Effector memory CD8-positive, alpha-beta T cell (primary cell): ENCODE measurements around the gene OGDH.
"Not testable (repeated sequence)": the region's sequence is repeated elsewhere in the genome, so short reads cannot be mapped to it uniquely, and the experiment has no call there.

Experiments
- ATAC-seq: fragments of 150-1000 bp; cut with Tn5 transposase; replicated peaks from 2 replicates; pipeline ENCODE4 v1.10.0; 2021; ENCODE audit warnings: mild to moderate bottlenecking, moderate library complexity
- DNase-seq, 3 experiments: peaks; one replicate each; pipeline ENCODE4 v3.0.0; 2021
- H3K27ac Mint-ChIP-seq, 2 donors: one replicate each; pipeline ENCODE4 v1.8.0; 2022; ENCODE audit warnings: mild to moderate bottlenecking in 2 of 2, mixed read lengths in 2 of 2, moderate library complexity in 2 of 2
- H3K27me3 Mint-ChIP-seq, 2 donors: one replicate each; pipeline ENCODE4 v1.8.0; 2022; ENCODE audit warnings: mixed read lengths in 2 of 2
- H3K36me3 Mint-ChIP-seq: one replicate; pipeline ENCODE4 v1.8.0; 2022; ENCODE audit warnings: mild to moderate bottlenecking, moderate library complexity, mixed read lengths; ENCODE audit not compliant: insufficient read depth
- H3K4me1 Mint-ChIP-seq, 2 donors: one replicate each; pipeline ENCODE4 v1.8.0; 2022; ENCODE audit warnings: low read depth in 2 of 2, mixed read lengths in 2 of 2
- H3K4me3 Mint-ChIP-seq, 2 donors: one replicate each; pipeline ENCODE4 v1.8.0; 2022; ENCODE audit warnings: mild to moderate bottlenecking in 2 of 2, mixed read lengths in 2 of 2, moderate library complexity in 2 of 2
- H3K9me3 Mint-ChIP-seq, 2 donors: one replicate each; pipeline ENCODE4 v1.8.0; 2022; ENCODE audit warnings: mixed read lengths in 2 of 2

The OGDH gene

DNA sequence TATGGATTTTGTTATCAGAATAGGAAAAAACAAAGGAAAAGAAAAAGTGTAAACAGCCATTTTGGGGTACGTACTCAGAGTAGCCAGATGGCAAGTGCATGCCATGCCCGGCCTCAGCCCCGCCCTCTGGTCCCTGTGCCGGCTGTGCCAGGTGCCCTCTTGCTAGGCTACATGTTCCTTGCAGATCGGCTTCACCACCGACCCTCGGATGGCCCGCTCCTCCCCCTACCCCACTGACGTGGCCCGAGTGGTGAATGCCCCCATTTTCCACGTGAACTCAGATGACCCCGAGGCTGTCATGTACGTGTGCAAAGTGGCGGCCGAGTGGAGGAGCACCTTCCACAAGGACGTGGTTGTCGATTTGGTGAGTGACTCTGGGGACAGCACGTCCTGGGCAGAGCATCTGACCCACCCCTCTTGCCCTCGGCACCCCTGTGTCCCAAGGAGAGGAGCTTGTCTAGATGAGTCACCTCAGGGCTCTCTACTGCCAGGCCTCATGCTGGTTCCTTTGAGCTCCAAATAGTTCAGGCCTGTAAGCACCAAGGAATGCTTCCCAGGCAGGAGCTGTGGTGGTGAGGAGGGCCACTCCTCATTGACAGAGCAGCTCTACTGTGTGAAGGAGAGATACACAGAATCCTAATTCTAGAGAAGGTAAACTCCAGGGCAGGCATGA, 87.3 kb downstream of the OGDH start:
- H3K27me3 Mint-ChIP-seq: no peaks in the 10 kb centered on the region
- peaks cover 86% of the 10 kb centered on the region for H3K36me3 Mint-ChIP-seq
- no peaks in the 10 kb centered on the region for H3K9me3 Mint-ChIP-seq
- no peak for ATAC-seq
- peaks cover 0 to 2% of the 10 kb centered on the region in 2 donors for H3K4me1 Mint-ChIP-seq
- H3K27ac Mint-ChIP-seq: peak overlapping the region in 1 of 2 donors; percentile 80
- DNase-seq: no peak
- H3K4me3 Mint-ChIP-seq: no peak overlapping the region

DNA sequence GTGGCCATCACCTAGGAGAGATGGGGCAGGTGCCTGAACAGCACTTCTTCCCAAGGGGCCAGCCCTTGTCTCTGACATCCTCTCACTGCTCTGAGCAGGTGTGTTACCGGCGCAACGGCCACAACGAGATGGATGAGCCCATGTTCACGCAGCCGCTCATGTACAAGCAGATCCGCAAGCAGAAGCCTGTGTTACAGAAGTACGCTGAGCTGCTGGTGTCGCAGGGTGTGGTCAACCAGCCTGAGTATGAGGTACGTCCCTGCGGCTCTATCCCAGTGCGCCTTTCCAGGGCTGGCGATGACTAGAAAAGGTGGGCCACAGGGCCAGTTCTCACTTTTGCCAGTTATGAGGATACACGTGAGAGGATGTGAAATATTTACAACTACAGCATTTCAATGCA, 87.9 kb downstream of the OGDH start:
- Mint-ChIP-seq H3K36me3 (peaks cover 88% of the 10 kb centered on the region), H3K27ac (peak overlapping the region in 1 of 2 donors; percentile 80), H3K9me3 (no peaks in the 10 kb centered on the region), H3K27me3 (no peaks in the 10 kb centered on the region), H3K4me1 (peaks cover 0 to 2% of the 10 kb centered on the region in 2 donors), H3K4me3 (no peak overlapping the region)
- no peak for ATAC-seq
- no peak for DNase-seq

DNA sequence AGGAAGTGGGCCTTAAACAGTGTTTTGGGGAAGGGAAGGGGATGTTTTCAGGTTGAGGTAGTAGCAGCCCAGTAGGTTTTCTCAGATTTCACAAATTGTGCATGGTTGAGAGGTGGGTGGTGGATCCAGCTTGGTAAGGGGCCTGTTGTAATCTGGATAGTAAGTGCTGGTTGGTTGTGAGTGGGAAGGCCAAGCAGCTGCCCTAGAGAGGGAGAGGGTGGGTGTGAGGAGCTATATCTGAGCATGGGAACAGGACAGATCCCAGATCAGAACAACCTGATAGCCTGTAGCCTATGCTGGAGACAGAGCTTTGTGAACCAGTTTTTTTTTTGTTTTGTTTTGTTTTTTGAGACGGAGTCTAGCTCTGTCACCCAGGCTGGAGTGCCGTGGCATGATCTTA, 88.3 kb downstream of the OGDH start:
- no peak for ATAC-seq
- DNase-seq: no peak
- H3K27ac Mint-ChIP-seq: peak overlapping the region in 1 of 2 donors; percentile 80
- no peaks in the 10 kb centered on the region for H3K27me3 Mint-ChIP-seq
- H3K9me3 Mint-ChIP-seq: no peaks in the 10 kb centered on the region
- peaks cover 88% of the 10 kb centered on the region for H3K36me3 Mint-ChIP-seq
- H3K4me1 Mint-ChIP-seq: no peaks in the 10 kb centered on the region
- H3K4me3 Mint-ChIP-seq: no peak overlapping the region

DNA sequence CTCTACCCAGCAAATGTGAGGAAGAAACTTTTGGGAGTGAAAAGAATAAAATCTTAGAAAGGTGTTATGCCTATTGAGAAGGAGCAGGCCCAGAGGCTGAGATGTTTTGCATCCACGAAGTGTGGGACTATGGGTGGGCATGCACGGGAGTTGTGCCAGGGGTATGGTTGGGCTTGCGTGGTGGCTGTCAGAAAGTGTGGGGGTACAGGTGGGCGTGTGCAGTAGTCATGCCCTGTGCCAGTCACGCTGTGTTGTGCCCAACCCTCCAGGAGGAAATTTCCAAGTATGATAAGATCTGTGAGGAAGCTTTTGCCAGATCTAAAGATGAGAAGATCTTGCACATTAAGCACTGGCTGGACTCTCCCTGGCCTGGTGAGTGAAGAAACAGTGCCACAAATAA, 89.3 kb downstream of the OGDH start:
- Mint-ChIP-seq H3K9me3 (no peaks in the 10 kb centered on the region), H3K27ac (peak overlapping the region in 1 of 2 donors; percentile 53), H3K4me1 (peaks cover 0 to 4% of the 10 kb centered on the region in 2 donors), H3K4me3 (no peak overlapping the region), H3K27me3 (no peaks in the 10 kb centered on the region), H3K36me3 (peaks cover 90% of the 10 kb centered on the region)
- ATAC-seq (no peak), DNase-seq (no peak)

DNA sequence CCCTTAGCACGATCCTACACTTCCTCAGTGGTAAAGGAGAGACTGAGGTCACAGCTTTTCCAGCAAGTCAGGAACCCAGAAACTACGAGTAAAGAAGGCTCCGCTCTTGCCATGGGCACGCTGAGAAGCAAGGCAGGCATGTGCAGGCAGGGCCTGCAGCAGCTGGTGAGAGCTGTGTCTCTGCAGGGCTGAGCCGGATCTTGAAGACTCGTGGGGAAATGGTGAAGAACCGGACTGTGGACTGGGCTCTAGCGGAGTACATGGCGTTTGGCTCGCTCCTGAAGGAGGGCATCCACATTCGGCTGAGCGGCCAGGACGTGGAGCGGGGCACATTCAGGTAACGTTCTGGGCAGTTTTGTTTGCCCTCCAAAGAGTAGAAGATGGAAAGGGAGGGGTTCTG, 90.3 kb downstream of the OGDH start:
- Mint-ChIP-seq H3K4me1 (peaks cover 0 to 4% of the 10 kb centered on the region in 2 donors), H3K9me3 (no peaks in the 10 kb centered on the region), H3K36me3 (peaks cover 90% of the 10 kb centered on the region), H3K27ac (peak overlapping the region in 1 of 2 donors; percentile 53), H3K4me3 (no peak overlapping the region), H3K27me3 (no peaks in the 10 kb centered on the region)
- DNase-seq: no peak
- no peak for ATAC-seq

DNA sequence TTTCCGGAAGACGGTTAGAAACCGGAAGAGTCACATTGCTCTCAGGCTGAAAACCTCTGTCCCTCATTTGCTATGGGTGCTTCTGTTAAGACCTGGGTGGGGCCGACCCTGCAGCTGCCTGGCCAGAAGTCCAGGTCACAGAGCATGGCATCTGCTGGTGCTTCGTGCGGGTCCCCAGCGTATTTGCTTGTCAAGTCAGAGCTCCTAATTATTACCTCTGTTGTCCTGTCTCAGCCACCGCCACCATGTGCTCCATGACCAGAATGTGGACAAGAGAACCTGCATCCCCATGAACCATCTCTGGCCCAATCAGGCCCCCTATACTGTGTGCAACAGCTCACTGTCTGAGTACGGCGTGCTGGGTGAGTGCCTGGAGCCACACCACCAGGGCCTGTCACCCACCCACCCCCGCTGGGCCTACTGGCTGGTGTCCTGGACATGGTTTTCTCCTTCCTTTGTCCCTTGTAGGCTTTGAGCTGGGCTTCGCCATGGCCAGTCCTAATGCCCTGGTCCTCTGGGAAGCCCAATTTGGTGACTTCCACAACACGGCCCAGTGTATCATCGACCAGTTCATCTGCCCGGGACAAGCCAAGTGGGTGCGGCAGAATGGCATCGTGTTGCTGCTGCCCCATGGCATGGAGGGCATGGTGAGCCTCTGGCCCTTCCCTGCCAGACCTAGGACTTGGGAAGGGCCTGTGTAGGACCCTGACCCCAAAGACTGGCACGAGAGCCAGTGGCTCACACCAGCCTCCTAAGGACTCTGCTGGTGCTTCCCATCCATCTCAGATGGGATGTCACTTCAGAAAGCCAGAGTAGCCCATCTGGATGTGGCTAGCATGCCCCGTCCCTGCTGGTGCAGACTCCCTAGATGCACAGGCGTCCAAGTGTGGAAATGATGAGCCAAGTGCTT, 91.0 kb downstream of the OGDH start:
- Mint-ChIP-seq H3K4me1 (peaks cover 0 to 4% of the 10 kb centered on the region in 2 donors), H3K9me3 (no peaks in the 10 kb centered on the region), H3K4me3 (no peak overlapping the region), H3K27ac (peak overlapping the region in 1 of 2 donors; percentile 57), H3K36me3 (peaks cover 92% of the 10 kb centered on the region), H3K27me3 (no peaks in the 10 kb centered on the region)
- DNase-seq: no peak
- ATAC-seq: no peak

DNA sequence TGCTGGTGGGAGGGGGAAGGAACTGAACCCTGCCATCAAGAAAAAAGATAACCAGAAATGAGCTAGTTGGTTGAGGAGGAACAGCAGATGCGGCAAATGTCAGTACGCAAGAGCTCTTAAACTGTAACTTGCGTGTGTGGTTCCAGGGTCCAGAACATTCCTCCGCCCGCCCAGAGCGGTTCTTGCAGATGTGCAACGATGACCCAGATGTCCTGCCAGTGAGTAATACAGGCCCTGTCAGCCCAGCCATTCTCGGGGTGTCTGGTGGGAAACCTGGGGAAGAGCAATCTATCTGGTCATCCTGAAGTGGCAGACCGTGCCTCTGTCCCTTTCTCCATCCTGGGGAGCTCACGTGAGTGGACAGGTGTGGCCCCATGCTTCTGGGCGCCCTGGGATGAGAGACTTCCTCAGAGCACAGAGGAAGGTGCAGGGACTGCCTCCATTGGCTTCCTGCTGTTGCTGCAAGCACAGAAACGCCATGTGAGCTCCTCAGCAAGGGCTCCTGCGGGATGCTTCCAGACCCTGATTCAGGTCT, 91.7 kb downstream of the OGDH start:
- peaks cover 92% of the 10 kb centered on the region for H3K36me3 Mint-ChIP-seq
- ATAC-seq: no peak
- no peaks in the 10 kb centered on the region for H3K9me3 Mint-ChIP-seq
- peaks cover 0 to 4% of the 10 kb centered on the region in 2 donors for H3K4me1 Mint-ChIP-seq
- no peak overlapping the region for H3K4me3 Mint-ChIP-seq
- peak overlapping the region in 1 of 2 donors; percentile 57 for H3K27ac Mint-ChIP-seq
- no peaks in the 10 kb centered on the region for H3K27me3 Mint-ChIP-seq
- DNase-seq: no peak

DNA sequence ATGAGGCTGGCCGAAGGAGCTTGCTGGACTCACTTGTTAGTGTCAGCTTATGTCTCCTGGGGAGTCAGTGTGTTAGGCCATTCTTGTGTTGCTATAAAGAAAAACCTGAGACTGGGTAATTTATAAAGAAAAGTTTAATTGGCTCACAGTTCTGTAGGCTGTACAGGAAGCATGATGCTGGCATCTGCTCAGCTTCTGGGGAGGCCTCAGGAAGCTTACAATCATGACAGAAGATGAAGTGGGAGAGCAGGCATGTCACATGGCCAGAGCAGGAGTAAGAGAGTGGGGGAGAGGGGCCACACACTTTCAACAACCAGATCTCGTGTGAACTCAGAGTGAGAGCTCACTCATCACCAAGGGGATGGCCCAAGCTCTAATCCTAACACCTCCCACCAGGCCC, 93.2 kb downstream of the OGDH start:
- not testable (repeated sequence) for ATAC-seq, H3K4me1 Mint-ChIP-seq, H3K4me3 Mint-ChIP-seq, DNase-seq, H3K9me3 Mint-ChIP-seq, H3K27me3 Mint-ChIP-seq
- H3K36me3 Mint-ChIP-seq: peaks cover 90% of the 10 kb centered on the region
- H3K27ac Mint-ChIP-seq: peak overlapping the region; percentile 19 to 63

DNA sequence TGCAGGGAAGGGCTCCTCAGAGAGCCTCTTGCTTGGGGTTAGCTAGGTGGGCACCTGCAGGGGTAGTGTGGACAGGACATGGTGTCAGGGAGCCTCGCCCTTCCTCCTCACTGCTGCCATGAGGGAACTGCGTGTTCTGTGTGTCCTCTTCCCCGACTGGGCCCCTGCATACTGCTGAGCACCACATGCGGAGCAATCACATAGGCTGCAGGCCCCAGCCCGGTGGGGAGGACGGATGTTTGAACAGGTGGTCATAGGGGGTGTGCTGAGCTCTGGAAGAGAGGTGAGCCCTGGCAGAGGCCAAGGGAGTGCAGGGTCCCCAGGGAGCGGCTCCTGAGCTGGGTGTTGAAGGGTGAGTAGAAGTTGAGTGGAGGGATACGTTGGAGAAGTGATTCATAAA, 93.9 kb downstream of the OGDH start:
- Mint-ChIP-seq H3K27me3 (no peaks in the 10 kb centered on the region), H3K4me1 (peaks cover 0 to 4% of the 10 kb centered on the region in 2 donors), H3K4me3 (no peak overlapping the region), H3K27ac (peak overlapping the region; percentile 51 to 65), H3K9me3 (no peaks in the 10 kb centered on the region), H3K36me3 (peaks cover 90% of the 10 kb centered on the region)
- ATAC-seq: no peak
- no peak for DNase-seq

DNA sequence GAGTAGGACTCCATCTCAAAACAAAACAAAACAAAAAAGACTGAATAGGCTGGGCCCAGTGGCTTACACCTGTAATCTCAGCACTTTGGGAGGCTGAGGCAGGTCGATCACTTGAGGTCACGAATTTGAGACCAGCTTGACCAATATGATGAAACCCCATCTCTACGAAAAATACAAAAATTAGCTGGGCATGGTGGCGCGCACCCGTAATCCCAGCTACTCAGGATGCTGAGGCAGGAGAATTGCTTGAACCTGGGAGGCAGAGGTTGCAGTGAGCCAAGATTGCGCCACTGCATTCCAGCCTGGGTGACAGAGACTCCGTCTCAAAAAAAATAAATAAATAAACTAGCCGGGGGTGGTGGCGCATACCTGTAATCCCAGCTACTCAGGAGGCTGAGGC, 97.0 kb downstream of the OGDH start:
- not testable (repeated sequence) for H3K9me3 Mint-ChIP-seq, DNase-seq, H3K27me3 Mint-ChIP-seq, H3K4me1 Mint-ChIP-seq, ATAC-seq, H3K4me3 Mint-ChIP-seq, H3K27ac Mint-ChIP-seq
- peaks cover 76% of the 10 kb centered on the region for H3K36me3 Mint-ChIP-seq

DNA sequence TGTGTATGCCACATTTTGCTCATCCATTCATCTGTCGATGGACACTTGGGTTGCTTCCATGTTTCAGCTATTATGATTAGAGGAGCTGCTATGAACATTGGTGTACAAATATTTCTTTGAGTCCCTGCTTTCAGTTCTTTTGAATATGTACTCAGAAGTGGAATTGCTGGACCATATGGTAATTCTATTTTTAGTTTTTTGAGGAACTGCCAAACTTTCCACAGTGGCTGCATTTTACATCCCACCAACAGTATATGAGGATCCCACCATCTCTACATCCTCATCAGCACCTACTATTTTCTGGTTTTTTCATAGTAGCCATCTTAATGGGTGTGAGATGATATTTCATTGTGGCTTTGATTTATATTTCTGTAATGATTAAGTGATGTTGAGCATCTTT, 97.5 kb downstream of the OGDH start:
- H3K4me3 Mint-ChIP-seq: no peak overlapping the region
- DNase-seq (no peak), ATAC-seq (no peak)
- H3K36me3 Mint-ChIP-seq: peaks cover 75% of the 10 kb centered on the region
- H3K9me3 Mint-ChIP-seq: no peaks in the 10 kb centered on the region
- no peaks in the 10 kb centered on the region for H3K27me3 Mint-ChIP-seq
- H3K4me1 Mint-ChIP-seq: peaks cover 0 to 4% of the 10 kb centered on the region in 2 donors
- no peak overlapping the region for H3K27ac Mint-ChIP-seq

DNA sequence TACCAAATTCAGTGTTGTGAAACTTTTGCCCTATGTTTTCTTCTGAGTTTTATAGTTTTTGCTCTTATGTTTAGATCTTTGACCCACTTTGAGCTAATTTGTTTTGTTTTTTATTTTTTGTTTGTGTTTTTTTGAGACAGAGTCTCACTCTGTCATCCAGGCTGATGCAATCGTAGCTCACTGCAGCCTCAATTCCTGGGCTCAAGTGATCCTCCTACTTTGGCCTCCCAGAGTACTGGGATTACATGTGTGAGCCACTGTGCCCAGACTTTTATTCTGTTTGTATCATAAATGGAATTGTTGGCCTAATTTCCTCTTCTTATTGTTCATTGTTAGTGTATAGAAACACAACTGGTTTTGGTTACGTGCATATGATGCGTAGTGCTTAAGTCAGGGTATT, 99.0 kb downstream of the OGDH start:
- Mint-ChIP-seq H3K4me1 (peaks cover 0 to 4% of the 10 kb centered on the region in 2 donors), H3K27me3 (no peaks in the 10 kb centered on the region), H3K27ac (peak overlapping the region; percentile 44 to 83), H3K36me3 (peaks cover 62% of the 10 kb centered on the region), H3K9me3 (no peaks in the 10 kb centered on the region), H3K4me3 (no peak overlapping the region)
- DNase-seq (no peak), ATAC-seq (no peak)

DNA sequence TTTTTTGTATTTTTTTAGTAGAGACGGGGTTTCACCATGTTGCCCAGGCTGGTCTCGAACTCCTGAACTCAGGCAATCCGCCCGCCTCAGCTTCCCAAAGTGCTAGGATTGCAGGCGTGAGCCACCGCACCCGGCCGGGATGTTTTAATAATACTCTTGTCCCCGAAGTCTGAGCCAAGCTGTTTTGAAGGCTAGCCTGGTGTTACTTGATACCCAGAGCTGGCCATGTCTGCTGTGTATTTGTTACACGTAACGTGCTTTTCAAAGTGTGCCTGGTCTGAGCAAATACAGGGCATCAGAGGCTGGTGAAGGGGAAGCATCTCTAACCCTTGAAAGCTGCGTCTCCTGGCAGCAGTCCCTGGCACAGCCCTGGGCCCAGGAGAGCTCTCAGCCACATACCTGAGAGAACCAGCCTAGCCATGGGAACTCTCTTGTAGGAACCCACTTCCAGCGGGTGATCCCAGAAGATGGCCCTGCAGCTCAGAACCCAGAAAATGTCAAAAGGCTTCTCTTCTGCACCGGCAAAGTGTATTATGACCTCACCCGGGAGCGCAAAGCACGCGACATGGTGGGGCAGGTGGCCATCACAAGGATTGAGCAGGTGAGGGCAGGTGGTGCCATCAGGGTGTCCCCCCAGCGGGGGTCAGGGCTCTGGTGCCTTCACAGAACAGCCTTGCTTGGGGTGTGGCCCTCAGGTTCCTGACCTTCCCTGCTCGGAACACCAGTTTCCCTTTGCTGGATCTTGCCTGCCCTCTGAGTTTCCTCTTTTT, 100.5 kb downstream of the OGDH start:
- no peak overlapping the region for H3K4me3 Mint-ChIP-seq
- ATAC-seq: no peak
- no peaks in the 10 kb centered on the region for H3K9me3 Mint-ChIP-seq
- no peak overlapping the region for H3K27ac Mint-ChIP-seq
- no peak for DNase-seq
- no peaks in the 10 kb centered on the region for H3K27me3 Mint-ChIP-seq
- peaks cover 4 to 11% of the 10 kb centered on the region in 2 donors for H3K4me1 Mint-ChIP-seq
- peaks cover 47% of the 10 kb centered on the region for H3K36me3 Mint-ChIP-seq
